Measurements from ENCODE around the gene LRRFIP2. TPM values are rescaled to one million over a fixed set of nuclear protein-coding genes. Genes with fewer than 3 reads are reported as not detected.
"Not testable (repeated sequence)": the region's sequence is repeated elsewhere in the genome, so short reads cannot be mapped to it uniquely, and the experiment has no call there.

Gene LRRFIP2
- total and polyA plus RNA-seq, 2 donors (not counting 1 experiment from before 2014, with no cell fraction given) = 8.6 to 49.2 TPM

GRCh38 chr3:37147666-37148065 is 26.7 kb downstream of the LRRFIP2 start:
- peaks cover 4% of the 10 kb centered on the region for H3K79me2 ChIP-seq (ENCODE audit: control insufficient read depth, insufficient read depth, low read length)
- POLR2A ChIA-PET = no interaction called here

GRCh38 chr3:37146927-37147326 is 27.5 kb downstream of the LRRFIP2 start:
- H3K4me2 ChIP-seq (replicated peaks; ENCODE audit: low read depth, low read length, poor library complexity, severe bottlenecking); H4K20me1 ChIP-seq (ENCODE audit: control insufficient read depth, insufficient read depth, low read length, poor library complexity, severe bottlenecking); H2AFZ ChIP-seq (ENCODE audit: insufficient read depth, low read depth, low read length, poor library complexity, severe bottlenecking); CTCF ChIA-PET; H3K9me3 ChIP-seq (ENCODE audit: control extremely low read depth in 1 of 3, control insufficient read depth in 2 of 3, insufficient read depth in 1 of 3, low read length in 2 of 3); POLR2A ChIA-PET; H3K9ac ChIP-seq (ENCODE audit: low read length); H3K27ac ChIP-seq (ENCODE audit: low read length in 2 of 2); H3K27me3 Mint-ChIP-seq; intact Hi-C loops (cut with micrococcal nuclease); H3K79me2 ChIP-seq (ENCODE audit: control insufficient read depth, insufficient read depth, low read length); DNase-seq; H3K4me3 ChIP-seq (ENCODE audit: control extremely low read depth in 1 of 5, extremely low read depth in 1 of 5, insufficient read depth in 1 of 5, low read depth in 2 of 5, low read length in 4 of 5); H3K9me3 Mint-ChIP-seq (ENCODE audit: insufficient read depth); ATAC-seq (ENCODE audit: low read depth); H3K27ac Mint-ChIP-seq; H3K27me3 ChIP-seq (replicated peaks in 1 of 4; ENCODE audit: control extremely low read depth in 1 of 4, control insufficient read depth in 3 of 4, insufficient read depth in 4 of 4, low read length in 3 of 4): not testable (repeated sequence)
- Histone ChIP-seq H3K36me3 (replicated peaks in 1 of 2; ENCODE audit: control extremely low read depth in 1 of 2, control insufficient read depth in 1 of 2, extremely low read depth in 1 of 2, insufficient read depth in 2 of 2, low read length in 1 of 2) (peaks cover 9 to 10% of the 10 kb centered on the region in 2 experiments), H3K4me1 (ENCODE audit: control insufficient read depth in 2 of 2, insufficient read depth in 2 of 2, low read length in 2 of 2) (peaks cover 5 to 17% of the 10 kb centered on the region in 2 donors)
- no CpG with 5 or more reads among the region's 2 CpGs for WGBS (ENCODE audit: insufficient coverage)
- H3K4me1 Mint-ChIP-seq = peaks cover 34% of the 10 kb centered on the region
- H3K4me3 Mint-ChIP-seq = peak overlapping the region; percentile 13

More at GRCh38 chr3:37147666-37148065, 26.7 kb downstream of the LRRFIP2 start:
- no peak overlapping the region for H3K27ac ChIP-seq (ENCODE audit: low read length in 2 of 2)
- no peak overlapping the region for H3K27ac Mint-ChIP-seq
- H3K36me3 ChIP-seq (replicated peaks in 1 of 2; ENCODE audit: control extremely low read depth in 1 of 2, control insufficient read depth in 1 of 2, extremely low read depth in 1 of 2, insufficient read depth in 2 of 2, low read length in 1 of 2) = peaks cover 10% of the 10 kb centered on the region in 2 experiments
- H3K4me1 ChIP-seq (ENCODE audit: control insufficient read depth in 2 of 2, insufficient read depth in 2 of 2, low read length in 2 of 2) = peaks cover 5 to 17% of the 10 kb centered on the region in 2 donors
- CTCF ChIA-PET = no interaction called here
- no peak overlapping the region for H3K4me3 ChIP-seq (ENCODE audit: control extremely low read depth in 1 of 5, extremely low read depth in 1 of 5, insufficient read depth in 1 of 5, low read depth in 2 of 5, low read length in 4 of 5)
- no peaks in the 10 kb centered on the region for H3K27me3 Mint-ChIP-seq
- 27% methylated on average over 3 of the region's 4 CpGs for WGBS (ENCODE audit: insufficient coverage)
- H3K27me3 ChIP-seq (replicated peaks in 1 of 4; ENCODE audit: control extremely low read depth in 1 of 4, control insufficient read depth in 3 of 4, insufficient read depth in 4 of 4, low read length in 3 of 4) = no peaks in the 10 kb centered on the region
- TF ChIP-seq CTCF (IDR thresholded peaks at IDR 0.05) (no peak), EZH2 (IDR thresholded peaks at IDR 0.05; ENCODE audit: borderline replicate concordance, insufficient read depth, low read depth, low read length, poor library complexity, severe bottlenecking) (no peak)
- H3K9me3 Mint-ChIP-seq (ENCODE audit: insufficient read depth) = no peaks in the 10 kb centered on the region
- H2AFZ ChIP-seq (ENCODE audit: insufficient read depth, low read depth, low read length, poor library complexity, severe bottlenecking) = no peak overlapping the region
- DNase-seq = no peak
- H3K4me2 ChIP-seq (replicated peaks; ENCODE audit: low read depth, low read length, poor library complexity, severe bottlenecking) = peak overlapping the region; percentile 10
- peaks cover 34% of the 10 kb centered on the region for H3K4me1 Mint-ChIP-seq
- ATAC-seq (ENCODE audit: low read depth) = no peak
- intact Hi-C loops (cut with micrococcal nuclease) = no loop called here
- H3K9ac ChIP-seq (ENCODE audit: low read length) = no peak overlapping the region
- H3K4me3 Mint-ChIP-seq = no peak overlapping the region
- no peaks in the 10 kb centered on the region for H3K9me3 ChIP-seq (ENCODE audit: control extremely low read depth in 1 of 3, control insufficient read depth in 2 of 3, insufficient read depth in 1 of 3, low read length in 2 of 3)
- no peaks in the 10 kb centered on the region for H4K20me1 ChIP-seq (ENCODE audit: control insufficient read depth, insufficient read depth, low read length, poor library complexity, severe bottlenecking)

Measured in B cell (primary cell).